ENCODE measurements around the gene VAMP8.

VAMP8 gene

GRCh38 chr2:85560812-85561279 lies 16.5 kb upstream of the VAMP8 start:
- Histone ChIP-seq H3K4me3 (ENCODE audit: low read depth, low read length) (peak overlapping the region; percentile 93), H3K36me3 (ENCODE audit: control insufficient read depth, insufficient read depth, low read length) (peaks cover 32% of the 10 kb centered on the region), H3K9me3 (ENCODE audit: control insufficient read depth, insufficient read depth, low read length) (no peaks in the 10 kb centered on the region), H3K9ac (ENCODE audit: low read depth, low read length) (peak overlapping the region; percentile 70), H3K27ac (ENCODE audit: low read depth, low read length) (peak overlapping the region; percentile 97), H3K4me1 (ENCODE audit: control insufficient read depth, insufficient read depth, low read length) (no peaks in the 10 kb centered on the region), H3K27me3 (ENCODE audit: control insufficient read depth, insufficient read depth, low read length) (no peaks in the 10 kb centered on the region)

DNA sequence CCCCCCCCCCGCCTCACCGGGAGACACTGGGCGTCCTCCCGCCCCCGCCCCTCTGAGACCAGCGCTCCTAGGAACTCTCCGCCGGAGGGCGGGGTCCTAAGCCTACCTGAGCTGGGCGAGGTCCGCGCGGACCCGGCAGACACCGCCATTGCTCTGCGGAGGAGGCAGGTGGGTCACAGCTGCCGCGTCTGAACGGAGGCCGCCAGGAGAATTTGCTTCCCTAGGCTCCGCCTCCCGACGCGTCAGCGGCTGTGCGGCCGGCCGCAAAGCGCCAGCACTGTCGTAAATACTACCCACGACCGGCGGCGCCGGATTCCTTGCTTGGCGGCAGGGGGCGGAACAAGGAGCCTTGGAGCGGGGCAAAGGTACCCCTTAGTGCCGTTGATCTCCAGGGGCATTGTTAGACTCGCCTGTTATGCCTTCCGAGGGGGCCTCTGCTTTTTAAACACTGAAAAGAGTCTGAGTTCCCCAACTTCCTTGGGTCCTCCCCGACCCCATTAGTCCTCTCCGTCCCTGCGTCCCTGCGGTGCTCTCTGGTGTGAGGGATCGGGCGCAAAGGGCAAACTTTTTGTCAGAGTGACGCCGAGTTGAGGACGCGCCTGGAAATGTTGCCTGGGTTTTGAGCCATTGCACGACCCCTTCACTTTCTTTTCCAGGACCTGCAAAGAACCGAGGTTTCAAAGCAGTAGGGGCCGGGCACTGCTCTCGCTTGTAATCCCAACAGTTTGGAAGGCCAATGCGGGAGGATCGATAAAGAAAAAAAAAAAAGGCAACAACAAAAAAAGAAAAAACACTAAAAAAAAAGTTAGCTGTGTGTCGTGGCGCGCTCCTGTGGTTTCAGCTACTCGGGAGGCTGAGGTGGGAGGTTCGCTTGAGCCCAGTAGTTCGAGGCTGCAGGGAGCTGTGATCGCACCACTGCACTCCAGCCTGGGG lies 15.8 kb upstream of the VAMP8 start, which contains the start of gene GGCX:
GGCX (minus strand) TSS at position 214 of the 933 bp plus-strand sequence; CDS start at position 149, 65 bp downstream.
- H3K4me1 ChIP-seq (ENCODE audit: control insufficient read depth, insufficient read depth, low read length) = no peaks in the 10 kb centered on the region
- H3K4me3 ChIP-seq (ENCODE audit: low read depth, low read length) = peak within 1 kb of the TSS; percentile 93
- peaks cover 26% of the 10 kb centered on the region for H3K36me3 ChIP-seq (ENCODE audit: control insufficient read depth, insufficient read depth, low read length)
- no peaks in the 10 kb centered on the region for H3K9me3 ChIP-seq (ENCODE audit: control insufficient read depth, insufficient read depth, low read length)
- H3K9ac ChIP-seq (ENCODE audit: low read depth, low read length) = peak within 1 kb of the TSS; percentile 96
- H3K27me3 ChIP-seq (ENCODE audit: control insufficient read depth, insufficient read depth, low read length) = no peaks in the 10 kb centered on the region
- H3K27ac ChIP-seq (ENCODE audit: low read depth, low read length) = peak within 1 kb of the TSS; percentile 97

GRCh38 chr2:85564144-85564563 lies 13.2 kb upstream of the VAMP8 start:
- Histone ChIP-seq H3K9ac (ENCODE audit: low read depth, low read length) (no peak overlapping the region), H3K9me3 (ENCODE audit: control insufficient read depth, insufficient read depth, low read length) (no peaks in the 10 kb centered on the region), H3K4me1 (ENCODE audit: control insufficient read depth, insufficient read depth, low read length) (no peaks in the 10 kb centered on the region), H3K27me3 (ENCODE audit: control insufficient read depth, insufficient read depth, low read length) (peaks cover under 1% of the 10 kb centered on the region; the same call in 1 of the 2 replicates), H3K4me3 (ENCODE audit: low read depth, low read length) (no peak overlapping the region), H3K27ac (ENCODE audit: low read depth, low read length) (no peak overlapping the region), H3K36me3 (ENCODE audit: control insufficient read depth, insufficient read depth, low read length) (peaks cover under 1% of the 10 kb centered on the region; the same call in 1 of the 2 replicates)

DNA sequence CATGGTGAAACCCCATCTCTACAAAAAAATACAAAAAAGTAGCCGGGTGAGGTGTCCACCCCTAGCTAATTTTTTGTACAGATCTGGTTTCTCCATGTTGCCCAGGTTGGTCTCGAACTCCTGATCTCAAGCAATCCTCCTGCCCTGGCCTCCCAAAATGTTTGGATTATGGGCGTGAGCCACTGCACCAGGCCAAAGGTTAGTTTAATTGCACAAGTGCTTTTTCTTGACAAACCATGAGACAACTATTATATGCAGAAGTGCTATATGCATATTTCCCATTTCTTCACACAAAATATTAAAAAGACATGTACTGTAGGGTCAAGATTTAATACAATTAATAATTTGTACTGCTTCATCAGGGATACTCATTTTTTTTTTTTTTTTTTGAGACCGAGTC lies 11.1 kb upstream of the VAMP8 start:
- H3K9ac ChIP-seq (ENCODE audit: low read depth, low read length) = no peak overlapping the region
- H3K27ac ChIP-seq (ENCODE audit: low read depth, low read length) = no peak overlapping the region
- peaks cover 19% of the 10 kb centered on the region for H3K27me3 ChIP-seq (ENCODE audit: control insufficient read depth, insufficient read depth, low read length)
- H3K36me3 ChIP-seq (ENCODE audit: control insufficient read depth, insufficient read depth, low read length) = no peaks in the 10 kb centered on the region
- H3K9me3 ChIP-seq (ENCODE audit: control insufficient read depth, insufficient read depth, low read length) = no peaks in the 10 kb centered on the region
- no peaks in the 10 kb centered on the region for H3K4me1 ChIP-seq (ENCODE audit: control insufficient read depth, insufficient read depth, low read length)
- H3K4me3 ChIP-seq (ENCODE audit: low read depth, low read length) = no peak overlapping the region

- Histone ChIP-seq H3K4me3 (ENCODE audit: low read depth, low read length) (no peak overlapping the region), H3K4me1 (ENCODE audit: control insufficient read depth, insufficient read depth, low read length) (peaks cover 25% of the 10 kb centered on the region), H3K27ac (ENCODE audit: low read depth, low read length) (no peak overlapping the region), H3K9me3 (ENCODE audit: control insufficient read depth, insufficient read depth, low read length) (no peaks in the 10 kb centered on the region), H3K36me3 (ENCODE audit: control insufficient read depth, insufficient read depth, low read length) (no peaks in the 10 kb centered on the region), H3K27me3 (ENCODE audit: control insufficient read depth, insufficient read depth, low read length) (peaks cover 26% of the 10 kb centered on the region), H3K9ac (ENCODE audit: low read depth, low read length) (no peak overlapping the region)
These were observed 1.6 kb upstream of the VAMP8 start for GRCh38 chr2:85575739-85576138.

DNA sequence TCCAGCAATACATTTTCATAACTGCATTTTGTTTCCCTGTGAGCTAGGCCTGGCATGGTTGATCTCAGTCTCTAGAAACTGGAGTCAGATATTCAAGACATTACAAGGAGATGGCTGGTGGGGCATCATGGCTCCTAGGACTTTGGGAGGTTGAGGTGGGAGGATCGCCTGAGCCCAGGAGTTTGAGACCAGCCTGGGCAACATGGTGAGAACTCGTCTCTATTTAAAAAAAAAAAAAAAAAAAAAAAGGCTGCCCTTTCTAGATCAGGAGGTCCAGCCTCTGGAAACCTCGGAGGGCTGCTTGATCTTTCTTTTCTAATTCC lies 362 bp upstream of the VAMP8 start:
- peak overlapping the region; percentile 92 for H3K27ac ChIP-seq (ENCODE audit: low read depth, low read length)
- H3K4me1 ChIP-seq (ENCODE audit: control insufficient read depth, insufficient read depth, low read length) = peaks cover 25% of the 10 kb centered on the region
- H3K4me3 ChIP-seq (ENCODE audit: low read depth, low read length) = peak overlapping the region; percentile 59
- H3K36me3 ChIP-seq (ENCODE audit: control insufficient read depth, insufficient read depth, low read length) = no peaks in the 10 kb centered on the region
- no peak overlapping the region for H3K9ac ChIP-seq (ENCODE audit: low read depth, low read length)
- no peaks in the 10 kb centered on the region for H3K9me3 ChIP-seq (ENCODE audit: control insufficient read depth, insufficient read depth, low read length)
- peaks cover 13% of the 10 kb centered on the region for H3K27me3 ChIP-seq (ENCODE audit: control insufficient read depth, insufficient read depth, low read length)

GRCh38 chr2:85578243-85579180 lies 1.1 kb downstream of the VAMP8 start:
- peaks cover 21% of the 10 kb centered on the region for H3K4me1 ChIP-seq (ENCODE audit: control insufficient read depth, insufficient read depth, low read length)
- H3K9ac ChIP-seq (ENCODE audit: low read depth, low read length) = no peak overlapping the region
- H3K27ac ChIP-seq (ENCODE audit: low read depth, low read length) = peak overlapping the region; percentile 92
- no peaks in the 10 kb centered on the region for H3K9me3 ChIP-seq (ENCODE audit: control insufficient read depth, insufficient read depth, low read length)
- H3K4me3 ChIP-seq (ENCODE audit: low read depth, low read length) = peak overlapping the region; percentile 59
- no peaks in the 10 kb centered on the region for H3K36me3 ChIP-seq (ENCODE audit: control insufficient read depth, insufficient read depth, low read length)
- peaks cover 11% of the 10 kb centered on the region for H3K27me3 ChIP-seq (ENCODE audit: control insufficient read depth, insufficient read depth, low read length)

DNA sequence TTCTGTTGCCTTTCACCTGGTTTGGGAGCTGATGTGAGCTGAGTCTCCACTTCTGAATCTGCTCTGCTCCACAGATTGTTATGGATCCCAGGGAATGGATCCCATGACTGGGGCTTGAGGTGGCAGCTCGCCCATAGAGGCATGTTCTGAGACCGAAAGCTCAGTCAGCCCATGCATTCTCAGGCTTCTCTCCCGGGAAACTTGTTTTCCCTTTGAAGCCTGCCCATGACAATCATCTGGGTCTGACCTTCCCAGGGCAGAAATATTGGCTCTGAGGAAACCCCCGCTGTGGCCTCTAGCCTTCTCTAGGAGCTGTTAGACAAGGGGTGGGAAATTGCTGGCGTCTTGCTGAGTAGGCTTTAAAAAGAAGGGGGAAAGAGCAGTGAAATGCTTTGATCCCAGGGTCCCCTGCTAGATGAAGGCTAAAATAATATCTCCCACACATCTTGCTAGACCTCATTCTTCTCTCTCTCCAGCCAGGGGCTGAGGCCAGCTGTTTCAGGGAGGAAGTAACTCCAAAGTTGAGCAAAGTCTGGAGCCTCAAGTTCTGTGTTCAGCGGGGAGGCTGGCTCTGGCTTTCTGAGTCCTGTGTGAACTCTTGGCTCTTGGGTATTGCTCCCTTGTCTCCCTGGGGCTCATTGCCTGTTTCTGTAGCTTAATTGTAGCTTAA lies 2.0 kb downstream of the VAMP8 start:
- H3K27me3 ChIP-seq (ENCODE audit: control insufficient read depth, insufficient read depth, low read length) = peaks cover 17% of the 10 kb centered on the region
- no peak overlapping the region for H3K4me3 ChIP-seq (ENCODE audit: low read depth, low read length)
- no peaks in the 10 kb centered on the region for H3K36me3 ChIP-seq (ENCODE audit: control insufficient read depth, insufficient read depth, low read length)
- no peak overlapping the region for H3K9ac ChIP-seq (ENCODE audit: low read depth, low read length)
- H3K4me1 ChIP-seq (ENCODE audit: control insufficient read depth, insufficient read depth, low read length) = peaks cover 21% of the 10 kb centered on the region
- peak overlapping the region; percentile 92 for H3K27ac ChIP-seq (ENCODE audit: low read depth, low read length)
- H3K9me3 ChIP-seq (ENCODE audit: control insufficient read depth, insufficient read depth, low read length) = no peaks in the 10 kb centered on the region

GRCh38 chr2:85580206-85580605 lies 2.8 kb downstream of the VAMP8 start:
- Histone ChIP-seq H3K9me3 (ENCODE audit: control insufficient read depth, insufficient read depth, low read length) (no peaks in the 10 kb centered on the region), H3K27me3 (ENCODE audit: control insufficient read depth, insufficient read depth, low read length) (peaks cover 25% of the 10 kb centered on the region), H3K36me3 (ENCODE audit: control insufficient read depth, insufficient read depth, low read length) (no peaks in the 10 kb centered on the region), H3K4me1 (ENCODE audit: control insufficient read depth, insufficient read depth, low read length) (peaks cover 25% of the 10 kb centered on the region), H3K9ac (ENCODE audit: low read depth, low read length) (no peak overlapping the region), H3K4me3 (ENCODE audit: low read depth, low read length) (no peak overlapping the region), H3K27ac (ENCODE audit: low read depth, low read length) (peak overlapping the region; percentile 92)

GRCh38 chr2:85582492-85582891 lies 5.1 kb downstream of the VAMP8 start:
- Histone ChIP-seq H3K27ac (ENCODE audit: low read depth, low read length) (no peak overlapping the region), H3K9me3 (ENCODE audit: control insufficient read depth, insufficient read depth, low read length) (no peaks in the 10 kb centered on the region), H3K27me3 (ENCODE audit: control insufficient read depth, insufficient read depth, low read length) (peaks cover 33% of the 10 kb centered on the region), H3K4me1 (ENCODE audit: control insufficient read depth, insufficient read depth, low read length) (peaks cover 25% of the 10 kb centered on the region), H3K4me3 (ENCODE audit: low read depth, low read length) (no peak overlapping the region), H3K9ac (ENCODE audit: low read depth, low read length) (no peak overlapping the region), H3K36me3 (ENCODE audit: control insufficient read depth, insufficient read depth, low read length) (no peaks in the 10 kb centered on the region)

Data from HUES48 (cell line).